ENCODE results near the gene CCDC88C.
"Not testable (repeated sequence)": the region's sequence is repeated elsewhere in the genome, so short reads cannot be mapped to it uniquely, and the experiment has no call there.

Gene CCDC88C

GRCh38 chr14:91229005-91229382 is 188.6 kb downstream of the CCDC88C start:
- no peak for TF ChIP-seq CTCF (IDR thresholded peaks at IDR 0.05; ENCODE audit: borderline replicate concordance, control extremely low read depth, extremely low read depth, insufficient read depth, missing control alignments)
- in situ Hi-C loops (cut with MboI; ENCODE audit: low sequenced_read_pairs, unreplicated experiment): no loop called here

GRCh38 chr14:91228112-91229004 is 189.3 kb downstream of the CCDC88C start:
- DNase-seq (ENCODE audit: low spot score): peak; percentile 86
- in situ Hi-C loops (cut with MboI; ENCODE audit: low sequenced_read_pairs, unreplicated experiment): no loop called here

More at GRCh38 chr14:91229005-91229382, 188.6 kb downstream of the CCDC88C start:
- no peak for DNase-seq (ENCODE audit: low spot score)

GRCh38 chr14:91227183-91227628 is 190.4 kb downstream of the CCDC88C start:
- no peak for TF ChIP-seq CTCF (IDR thresholded peaks at IDR 0.05; ENCODE audit: borderline replicate concordance, control extremely low read depth, extremely low read depth, insufficient read depth, missing control alignments)
- in situ Hi-C loops (cut with MboI; ENCODE audit: low sequenced_read_pairs, unreplicated experiment): no loop called here
- DNase-seq (ENCODE audit: low spot score): no peak

More at GRCh38 chr14:91228112-91229004, 189.3 kb downstream of the CCDC88C start:
- no peak for TF ChIP-seq CTCF (IDR thresholded peaks at IDR 0.05; ENCODE audit: borderline replicate concordance, control extremely low read depth, extremely low read depth, insufficient read depth, missing control alignments)

GRCh38 chr14:91226360-91226759 is 191.3 kb downstream of the CCDC88C start:
- in situ Hi-C loops (cut with MboI; ENCODE audit: low sequenced_read_pairs, unreplicated experiment); DNase-seq (ENCODE audit: low spot score): not testable (repeated sequence)

- in situ Hi-C loops (cut with MboI; ENCODE audit: low sequenced_read_pairs, unreplicated experiment): no loop called here
- no peak for TF ChIP-seq CTCF (IDR thresholded peaks at IDR 0.05; ENCODE audit: borderline replicate concordance, control extremely low read depth, extremely low read depth, insufficient read depth, missing control alignments)
- DNase-seq (ENCODE audit: low spot score): no peak
Observed at GRCh38 chr14:91225025-91225424, 192.6 kb downstream of the CCDC88C start.

GRCh38 chr14:91223028-91223783 is 194.4 kb downstream of the CCDC88C start:
- no peak for TF ChIP-seq CTCF (IDR thresholded peaks at IDR 0.05; ENCODE audit: borderline replicate concordance, control extremely low read depth, extremely low read depth, insufficient read depth, missing control alignments)
- in situ Hi-C loops (cut with MboI; ENCODE audit: low sequenced_read_pairs, unreplicated experiment): no loop called here
- DNase-seq (ENCODE audit: low spot score): no peak

All from GM13976 (cell line).